Kidney (tissue), 14 donors: ENCODE data around the gene ZBBX. TPM values are rescaled to one million over a fixed set of nuclear protein-coding genes. Genes with fewer than 3 reads are reported as not detected.
A peak's percentile ranks its signal among the peaks of the same experiment; 100 is the strongest.

Experiments
- DNase-seq, 5 donors: peaks; one replicate each; pipeline ENCODE4 v3.0.0-alpha.2; 2013 to 2020
- FAIRE-seq: peaks from 2 replicates; lab custom pipeline; 2012; peaks lifted over from hg19 to GRCh38; lab: Jason Lieb, UNC
- H3K27ac ChIP-seq, 2 donors: one replicate each; pipeline ENCODE4 v1.7.0; 2013; ENCODE audit warnings: low read depth in 2 of 2, low read length in 2 of 2, inconsistent platforms in 1 of 2
- H3K27me3 ChIP-seq: one replicate; pipeline ENCODE4 v1.7.1; 2013; ENCODE audit warnings: low read length, inconsistent platforms; ENCODE audit not compliant: control insufficient read depth, insufficient read depth
- H3K36me3 ChIP-seq, 3 donors: one replicate each; pipeline versions ENCODE4 v1.7.0 to v1.7.1; 2013; ENCODE audit warnings: low read length in 3 of 3, control low read depth in 1 of 3, inconsistent platforms in 1 of 3; ENCODE audit not compliant: insufficient read depth in 3 of 3, control insufficient read depth in 2 of 3
- H3K4me1 ChIP-seq, 3 donors: one replicate each; pipeline versions ENCODE4 v1.7.0 to v1.7.1; 2013; ENCODE audit warnings: low read length in 3 of 3, inconsistent platforms in 1 of 3, low read depth in 1 of 3; ENCODE audit not compliant: control insufficient read depth in 2 of 3, insufficient read depth in 2 of 3
- H3K4me3 ChIP-seq, 3 donors: one replicate each; pipeline versions ENCODE4 v1.7.0 to v1.8.1; 2013; ENCODE audit warnings: low read length in 3 of 3, control low read depth in 1 of 3, inconsistent platforms in 1 of 3
- H3K9ac ChIP-seq, 3 donors: one replicate each; pipeline versions ENCODE4 v1.7.0 to v1.7.1; 2013; ENCODE audit warnings: low read length in 3 of 3, control low read depth in 1 of 3, inconsistent platforms in 1 of 3
- H3K9me3 ChIP-seq, 3 donors: one replicate each; pipeline versions ENCODE4 v1.7.0 to v1.7.1; 2013; ENCODE audit warnings: low read length in 3 of 3, control low read depth in 1 of 3, inconsistent platforms in 1 of 3; ENCODE audit not compliant: control insufficient read depth in 2 of 3, insufficient read depth in 1 of 3
- CTCF ChIP-seq: IDR thresholded peaks from 3 replicates; pipeline ENCODE4 v1.5.1; 2012; ENCODE audit warnings: mild to moderate bottlenecking, moderate library complexity, borderline replicate concordance; ENCODE audit not compliant: insufficient read depth; ENCODE audit errors: extremely low read depth
- intact Hi-C: fragments of 100-400 bp; cut with DNase I; formaldehyde crosslinking; loops from one replicate; pipeline ENCODE4 v1.11.1; 2022
- polyA plus RNA-seq: library from polyadenylated mRNA; stranded (reverse); fragments of 350-450 nt; fragmentation: Illumina TruSeq; extraction: RNeasy Lipid Tissue Mini Kit (QIAGEN cat#74804); gene quantifications from one replicate; pipeline ENCODE4 v1.2.3, GENCODE V29; 2014; ENCODE audit warnings: low read depth, low replicate concordance; ENCODE audit not compliant: insufficient read depth
- total RNA-seq: library from RNA; stranded (reverse); fragmentation: NEBNext Ultra II Directional; extraction: Animal tissue kit (Norgen Biotek cat#: 25700); gene quantifications from one replicate; pipeline ENCODE4 v1.2.1, GENCODE V29; 2021
- donor health status: control.
- donor health status: control.
- donor health status: control.
- donor health status: control.
- donor health status: control.
- donor health status: DM: yes; HTN: yes; CAD: no.
- donor health status: Normal renal cell carcinoma (clear cell type).

The ZBBX gene
- total and polyA plus RNA-seq, 2 donors from 2014 or later: 0.73 to 1.2 TPM

- H3K9ac ChIP-seq: no peak overlapping the region
- peaks cover 0 to 2% (median 0%) of the 10 kb centered on the region in 3 donors for H3K4me1 ChIP-seq
- intact Hi-C loops: no loop called here
- no peaks in the 10 kb centered on the region for H3K27me3 ChIP-seq
- peak; percentile 92 for FAIRE-seq
- no peak for TF ChIP-seq CTCF
- H3K27ac ChIP-seq: no peak overlapping the region
- H3K36me3 ChIP-seq: no peaks in the 10 kb centered on the region
- no peak overlapping the region for H3K4me3 ChIP-seq
- H3K9me3 ChIP-seq: no peaks in the 10 kb centered on the region
- peak in 2 of 5 donors; percentile 11 to 31 for DNase-seq
Measured at GRCh38 chr3:167246252-167246651, 133.8 kb downstream of the ZBBX start.

- FAIRE-seq: no peak
- TF ChIP-seq CTCF: no peak
Measured at GRCh38 chr3:167241048-167241845, 138.8 kb downstream of the ZBBX start.

GRCh38 chr3:167228135-167228534 is 152.0 kb downstream of the ZBBX start:
- intact Hi-C loops: no loop called here
- no peak for FAIRE-seq
- no peak overlapping the region for H3K9ac ChIP-seq
- H3K9me3 ChIP-seq: no peaks in the 10 kb centered on the region
- H3K4me3 ChIP-seq: no peak overlapping the region
- DNase-seq: no peak
- no peaks in the 10 kb centered on the region for H3K36me3 ChIP-seq
- H3K27me3 ChIP-seq: no peaks in the 10 kb centered on the region
- TF ChIP-seq CTCF: no peak
- no peaks in the 10 kb centered on the region for H3K4me1 ChIP-seq
- no peak overlapping the region for H3K27ac ChIP-seq

More at GRCh38 chr3:167241048-167241845, 138.8 kb downstream of the ZBBX start:
- no peak for DNase-seq
- Histone ChIP-seq H3K36me3 (no peaks in the 10 kb centered on the region), H3K4me3 (no peak overlapping the region), H3K27ac (no peak overlapping the region), H3K9ac (no peak overlapping the region), H3K4me1 (no peaks in the 10 kb centered on the region), H3K9me3 (no peaks in the 10 kb centered on the region), H3K27me3 (no peaks in the 10 kb centered on the region)
- intact Hi-C loops: no loop called here

GRCh38 chr3:167225821-167226220 is 154.3 kb downstream of the ZBBX start:
- intact Hi-C loops: no loop called here
- DNase-seq: no peak
- H3K9me3 ChIP-seq: no peaks in the 10 kb centered on the region
- no peak for TF ChIP-seq CTCF
- no peaks in the 10 kb centered on the region for H3K36me3 ChIP-seq
- H3K9ac ChIP-seq: no peak overlapping the region
- H3K27ac ChIP-seq: no peak overlapping the region
- no peak overlapping the region for H3K4me3 ChIP-seq
- FAIRE-seq: no peak
- no peaks in the 10 kb centered on the region for H3K27me3 ChIP-seq
- H3K4me1 ChIP-seq: no peaks in the 10 kb centered on the region
